ENCODE results near the gene CEP164.

The CEP164 gene

GRCh38 chr11:117390743-117391142 is 63.1 kb downstream of the CEP164 start:
- Histone ChIP-seq H3K36me3 (ENCODE audit: control insufficient read depth in 2 of 2, insufficient read depth in 1 of 2, low read length in 2 of 2) (peaks cover 0 to 91% of the 10 kb centered on the region in 2 experiments; a peak in 2 of 3 replicates), H3K4me3 (ENCODE audit: low read depth, low read length) (no peak overlapping the region), H3K27ac (ENCODE audit: extremely low read depth, low read depth, low read length) (no peak overlapping the region), H3K9me3 (ENCODE audit: control insufficient read depth, insufficient read depth, low read depth, low read length) (no peaks in the 10 kb centered on the region), H3K4me1 (ENCODE audit: control insufficient read depth, insufficient read depth, low read length) (no peaks in the 10 kb centered on the region)
- POLR2A ChIA-PET = no interaction called here
- TF ChIP-seq PRDM2 (tag by site-specific recombination; IDR thresholded peaks at IDR 0.05; ENCODE audit: borderline replicate concordance) (no peak), ZNF37A (tag by site-specific recombination; IDR thresholded peaks at IDR 0.05) (no peak), ZNF677 (tag by site-specific recombination; IDR thresholded peaks at IDR 0.05) (no peak), ZNF660 (tag by site-specific recombination; IDR thresholded peaks at IDR 0.05) (no peak), ZNF324 (tag by site-specific recombination; IDR thresholded peaks at IDR 0.05) (no peak), ZNF473 (tag by site-specific recombination; IDR thresholded peaks at IDR 0.05) (no peak), ZNF26 (tag by site-specific recombination; IDR thresholded peaks at IDR 0.05) (no peak), ZNF544 (tag by site-specific recombination; IDR thresholded peaks at IDR 0.05) (no peak), ZNF16 (tag by site-specific recombination; IDR thresholded peaks at IDR 0.05; ENCODE audit: low read depth) (no peak)
- CTCF ChIA-PET = interaction anchor here (1.0 kb wide), 1 partner anchor 35 kb away, joined by 5 read pairs; no protein-coding TSS in a partner anchor

- CTCF ChIA-PET = interaction anchor here (1.0 kb wide), 1 partner anchor 35 kb away, joined by 5 read pairs; no protein-coding TSS in a partner anchor
Measured at GRCh38 chr11:117391181-117391580, 63.5 kb downstream of the CEP164 start.

More at GRCh38 chr11:117391181-117391580, 63.5 kb downstream of the CEP164 start:
- H3K4me3 ChIP-seq (ENCODE audit: low read depth, low read length) = no peak overlapping the region
- H3K9me3 ChIP-seq (ENCODE audit: control insufficient read depth, insufficient read depth, low read depth, low read length) = no peaks in the 10 kb centered on the region
- POLR2A ChIA-PET = no interaction called here
- TF ChIP-seq ZNF202 (tag by site-specific recombination; IDR thresholded peaks at IDR 0.05; ENCODE audit: borderline replicate concordance) (no peak), ZNF362 (tag by site-specific recombination; IDR thresholded peaks at IDR 0.05) (no peak), ZXDB (tag by site-specific recombination; IDR thresholded peaks at IDR 0.05) (no peak), ZNF148 (tag by site-specific recombination; IDR thresholded peaks at IDR 0.05; ENCODE audit: borderline replicate concordance) (no peak), ZNF274 (IDR thresholded peaks at IDR 0.05; ENCODE audit: low read length) (no peak), ZNF274 (tag by site-specific recombination; IDR thresholded peaks at IDR 0.05; ENCODE audit: borderline replicate concordance) (no peak)
- H3K36me3 ChIP-seq (ENCODE audit: control insufficient read depth in 2 of 2, insufficient read depth in 1 of 2, low read length in 2 of 2) = peaks cover 0 to 91% of the 10 kb centered on the region in 2 experiments; a peak in 2 of 3 replicates
- no peak overlapping the region for H3K27ac ChIP-seq (ENCODE audit: extremely low read depth, low read depth, low read length)
- H3K4me1 ChIP-seq (ENCODE audit: control insufficient read depth, insufficient read depth, low read length) = no peaks in the 10 kb centered on the region

Data from HEK293 (cell line).